Activated CD4-positive, alpha-beta T cell treated with anti-CD3 and anti-CD28 coated beads, Interleukin-2, amount 50 U/mL, for 16 hours (primary cell): ENCODE measurements around the gene FNDC3B.
"Not testable (repeated sequence)": the region's sequence is repeated elsewhere in the genome, so short reads cannot be mapped to it uniquely, and the experiment has no call there.

ENCODE experiments used
- DNase-seq: peaks from one replicate; pipeline ENCODE4 v3.0.0-alpha.2; 2020

FNDC3B gene

DNA sequence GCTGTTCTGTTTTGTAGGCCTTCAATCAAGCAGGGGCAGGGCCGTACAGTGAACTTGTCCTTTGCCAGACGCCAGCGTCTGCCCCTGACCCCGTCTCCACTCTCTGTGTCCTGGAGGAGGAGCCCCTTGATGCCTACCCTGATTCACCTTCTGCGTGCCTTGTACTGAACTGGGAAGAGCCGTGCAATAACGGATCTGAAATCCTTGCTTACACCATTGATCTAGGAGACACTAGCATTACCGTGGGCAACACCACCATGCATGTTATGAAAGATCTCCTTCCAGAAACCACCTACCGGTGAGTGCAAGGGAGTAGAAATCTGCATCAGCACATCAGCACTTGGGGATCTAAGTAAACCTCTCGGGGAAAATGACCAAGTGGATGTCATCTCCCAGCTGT lies 313.4 kb downstream of the FNDC3B start:
- DNase-seq, result no peak

DNA sequence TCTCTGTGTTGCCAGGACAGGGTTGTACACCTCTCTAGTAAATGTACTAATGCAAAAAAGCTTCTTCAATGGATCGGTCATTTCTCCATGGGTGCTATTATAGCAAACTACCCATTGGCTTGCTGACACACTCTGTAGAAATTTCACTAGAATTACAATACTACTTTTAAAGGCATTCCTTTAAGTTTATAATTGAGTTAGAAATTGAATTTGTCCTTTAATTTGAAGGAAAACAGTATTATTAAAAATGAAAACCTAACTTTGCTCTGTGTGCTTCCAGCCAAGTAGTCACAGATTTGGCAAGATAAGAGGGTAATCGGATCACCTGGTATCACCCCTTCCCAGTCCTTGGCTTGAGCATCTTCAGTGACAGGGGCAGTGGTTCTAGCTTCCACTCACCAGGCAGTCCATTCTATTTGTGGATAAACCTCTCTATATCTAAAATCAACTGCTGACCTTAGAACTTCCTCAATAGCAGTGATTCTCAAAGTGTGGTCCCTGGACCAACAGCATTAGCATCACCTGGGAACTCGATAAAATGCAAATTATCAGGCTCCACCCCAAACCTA lies 315.6 kb downstream of the FNDC3B start:
- no peak for DNase-seq

DNA sequence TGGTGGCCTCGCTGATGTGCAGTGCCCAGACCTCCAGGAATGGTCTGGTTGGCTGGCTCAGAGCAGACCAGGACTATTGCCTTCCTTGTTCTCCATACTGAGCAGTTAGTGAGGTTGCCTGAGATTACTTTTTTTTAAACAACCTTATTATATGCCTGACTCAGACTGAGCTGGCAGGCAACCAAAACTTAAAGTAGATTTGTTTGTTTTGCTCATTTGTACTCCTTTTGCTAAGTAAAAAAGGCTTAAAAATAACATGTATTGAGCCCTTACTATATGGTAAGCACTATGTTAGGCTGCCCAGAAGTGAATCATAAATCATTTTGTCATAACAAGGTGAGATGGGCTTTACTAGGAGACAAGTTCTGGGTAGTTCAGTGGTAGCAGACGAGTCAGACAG lies 316.5 kb downstream of the FNDC3B start:
- no peak for DNase-seq

DNA sequence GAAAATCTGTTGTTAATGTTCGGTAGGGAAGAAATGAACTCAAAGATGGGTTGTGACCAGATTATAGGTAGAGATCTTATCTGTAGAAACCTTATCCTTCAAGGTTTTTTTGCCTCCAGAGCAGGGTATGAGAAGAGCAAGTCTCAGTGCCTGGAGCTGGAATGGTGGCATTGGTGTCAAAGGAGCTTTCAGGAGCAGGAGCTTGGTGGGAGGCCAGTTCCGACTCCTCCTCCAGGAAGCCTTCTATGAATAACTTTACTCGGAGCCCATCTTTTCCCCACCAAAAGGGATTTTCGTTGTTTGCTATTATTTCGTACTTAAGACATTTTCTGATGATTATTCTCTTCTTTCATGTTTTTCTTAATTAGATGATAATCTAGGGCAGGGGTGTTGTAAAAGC lies 317.0 kb downstream of the FNDC3B start:
- no peak for DNase-seq

DNA sequence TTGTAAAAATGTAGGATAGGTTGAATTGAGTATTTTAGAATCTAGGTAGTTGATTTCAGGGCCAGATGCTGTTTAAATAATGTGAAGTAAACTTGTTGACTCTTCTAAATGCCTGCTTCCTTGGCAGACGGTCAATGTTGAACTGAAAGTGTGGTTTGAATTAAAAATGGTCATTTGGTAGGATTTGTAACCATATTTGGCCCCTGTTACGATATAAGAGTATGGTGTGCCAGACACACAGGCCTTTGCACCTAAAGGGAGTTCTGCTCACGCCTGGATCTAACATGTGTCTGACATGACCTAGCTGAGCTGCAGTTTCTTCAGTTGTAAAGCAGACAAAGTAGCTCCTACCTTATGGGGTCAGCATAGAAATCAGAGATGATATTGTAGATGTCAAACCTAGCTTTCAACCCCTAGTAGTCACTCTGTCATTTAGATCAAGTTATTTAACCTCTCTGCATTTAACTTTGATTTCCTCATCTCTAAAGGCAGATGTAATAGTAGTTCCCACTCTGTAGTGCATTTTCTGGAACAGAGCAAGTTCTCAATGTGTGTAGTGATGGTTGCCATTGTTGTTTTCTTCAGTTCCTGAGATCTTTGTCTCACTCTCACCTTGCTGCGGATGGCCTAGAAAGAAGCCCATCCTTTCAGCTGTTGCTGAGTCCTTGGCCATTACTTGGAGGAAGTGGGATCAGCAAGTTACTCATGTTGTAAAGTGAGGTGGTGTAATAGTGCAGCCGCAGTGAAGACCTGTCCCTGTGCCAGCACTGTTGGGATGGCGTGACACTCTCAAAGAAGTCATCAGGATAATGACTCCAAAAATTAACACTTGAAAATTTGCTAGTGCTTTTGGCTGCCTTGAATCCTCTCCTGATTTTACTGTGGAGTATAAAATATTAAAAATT lies 318.7 kb downstream of the FNDC3B start:
- no peak for DNase-seq

DNA sequence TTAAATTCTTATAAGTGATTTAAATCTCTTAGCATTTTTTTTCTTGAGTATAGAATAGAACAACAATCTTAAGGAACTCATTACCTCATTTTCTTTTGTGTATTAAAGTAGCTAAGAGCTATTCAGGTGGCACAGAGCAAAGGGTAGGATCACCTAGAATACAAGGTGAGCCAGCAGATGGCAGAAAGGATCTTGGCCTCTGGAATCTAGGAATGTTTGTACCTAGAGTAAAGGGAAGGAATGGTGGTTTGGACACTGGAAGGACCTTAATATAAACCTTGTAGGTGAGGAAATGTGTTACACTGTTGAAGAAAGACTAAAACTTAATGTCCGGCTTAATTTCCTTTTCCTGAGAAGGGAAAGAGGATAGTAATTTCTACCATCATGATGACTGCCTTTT lies 319.9 kb downstream of the FNDC3B start:
- no peak for DNase-seq

DNA sequence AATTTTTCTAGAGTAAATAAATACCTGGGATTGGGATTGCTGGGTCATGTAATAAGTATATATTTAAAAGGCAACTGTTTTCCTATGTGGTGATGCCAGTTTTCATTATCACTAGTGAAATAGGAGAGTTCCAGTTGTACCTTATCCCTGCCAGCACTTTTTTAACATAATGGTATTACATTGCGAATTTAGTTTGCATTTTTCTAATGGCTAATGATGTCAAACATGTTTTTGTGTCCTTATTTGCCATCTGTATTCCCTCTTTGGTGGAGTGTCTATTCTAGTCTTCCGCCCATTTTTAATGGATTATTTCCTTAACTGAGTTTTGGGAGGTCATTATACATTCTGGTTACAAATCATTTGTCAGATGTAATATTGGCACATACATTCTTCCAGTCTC lies 320.6 kb downstream of the FNDC3B start:
- DNase-seq, result no peak

DNA sequence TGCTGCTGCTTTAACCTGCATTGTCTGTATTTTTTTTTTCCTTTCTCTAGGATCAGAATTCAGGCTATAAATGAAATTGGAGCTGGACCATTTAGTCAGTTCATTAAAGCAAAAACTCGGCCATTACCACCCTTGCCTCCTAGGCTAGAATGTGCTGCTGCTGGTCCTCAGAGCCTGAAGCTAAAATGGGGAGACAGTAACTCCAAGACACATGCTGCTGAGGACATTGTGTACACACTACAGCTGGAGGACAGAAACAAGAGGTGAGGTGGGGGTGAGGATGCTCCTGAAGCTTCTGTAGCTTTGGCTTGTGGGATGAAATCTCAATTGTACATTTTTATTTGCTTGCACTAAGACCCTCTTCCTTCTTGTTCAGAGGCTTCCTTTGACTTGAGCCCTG lies 323.2 kb downstream of the FNDC3B start:
- no peak for DNase-seq

DNA sequence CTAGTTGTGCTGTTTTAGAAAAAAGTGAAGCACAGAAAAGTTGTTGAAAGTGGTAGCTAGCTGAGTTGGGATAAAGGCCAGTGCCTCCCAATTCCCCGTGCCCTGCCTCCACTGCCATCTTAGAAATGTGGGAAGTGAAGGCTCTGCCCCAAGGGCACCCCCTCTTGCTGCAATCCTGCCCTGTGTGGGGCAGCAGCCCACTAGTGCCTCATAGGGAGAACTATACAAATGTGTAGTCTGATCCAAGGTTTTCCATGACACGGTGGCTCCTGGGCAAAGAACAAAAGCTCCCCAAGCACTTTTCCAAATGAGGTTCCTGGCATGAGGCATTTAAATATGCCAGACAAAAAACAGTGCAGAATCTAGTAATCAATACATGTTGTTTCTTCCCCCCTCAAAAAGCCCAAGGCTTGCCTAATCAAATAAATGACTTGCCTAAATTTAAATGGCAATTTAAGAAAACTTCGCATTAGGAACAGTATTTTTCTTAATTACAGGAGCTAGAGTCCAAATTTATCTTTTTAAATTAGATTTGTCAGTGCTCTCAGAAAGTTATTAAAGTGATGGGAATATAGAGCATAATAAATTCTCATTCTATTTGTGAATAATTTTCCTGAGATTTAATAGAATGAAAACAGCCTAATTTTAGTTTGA lies 325.1 kb downstream of the FNDC3B start:
- DNase-seq, result no peak

DNA sequence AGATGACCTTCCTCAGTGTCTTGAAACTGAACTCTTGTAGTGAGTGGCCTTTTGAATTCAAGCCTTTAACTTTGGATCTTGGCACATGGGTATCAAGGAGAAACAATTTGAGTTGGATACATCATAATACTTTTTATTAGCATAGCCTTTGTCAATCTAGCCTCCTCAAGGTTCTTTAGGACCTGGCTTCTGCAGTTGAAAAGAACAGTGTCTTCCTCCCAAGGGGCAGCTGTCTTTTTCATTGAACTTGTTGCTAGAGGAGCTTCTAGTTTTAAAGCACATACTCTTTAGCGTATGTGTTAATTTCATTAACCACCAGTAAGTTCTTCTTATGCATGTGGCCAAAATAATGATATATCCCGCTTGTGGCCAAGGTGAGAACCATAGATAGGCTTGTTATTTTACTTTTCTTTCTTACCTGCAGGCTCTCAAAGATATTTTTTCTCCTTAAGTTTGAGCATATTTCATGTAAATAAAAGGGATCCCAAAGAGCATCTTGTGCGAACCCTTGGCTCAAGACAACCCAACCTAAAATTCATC lies 325.7 kb downstream of the FNDC3B start:
- no peak for DNase-seq

DNA sequence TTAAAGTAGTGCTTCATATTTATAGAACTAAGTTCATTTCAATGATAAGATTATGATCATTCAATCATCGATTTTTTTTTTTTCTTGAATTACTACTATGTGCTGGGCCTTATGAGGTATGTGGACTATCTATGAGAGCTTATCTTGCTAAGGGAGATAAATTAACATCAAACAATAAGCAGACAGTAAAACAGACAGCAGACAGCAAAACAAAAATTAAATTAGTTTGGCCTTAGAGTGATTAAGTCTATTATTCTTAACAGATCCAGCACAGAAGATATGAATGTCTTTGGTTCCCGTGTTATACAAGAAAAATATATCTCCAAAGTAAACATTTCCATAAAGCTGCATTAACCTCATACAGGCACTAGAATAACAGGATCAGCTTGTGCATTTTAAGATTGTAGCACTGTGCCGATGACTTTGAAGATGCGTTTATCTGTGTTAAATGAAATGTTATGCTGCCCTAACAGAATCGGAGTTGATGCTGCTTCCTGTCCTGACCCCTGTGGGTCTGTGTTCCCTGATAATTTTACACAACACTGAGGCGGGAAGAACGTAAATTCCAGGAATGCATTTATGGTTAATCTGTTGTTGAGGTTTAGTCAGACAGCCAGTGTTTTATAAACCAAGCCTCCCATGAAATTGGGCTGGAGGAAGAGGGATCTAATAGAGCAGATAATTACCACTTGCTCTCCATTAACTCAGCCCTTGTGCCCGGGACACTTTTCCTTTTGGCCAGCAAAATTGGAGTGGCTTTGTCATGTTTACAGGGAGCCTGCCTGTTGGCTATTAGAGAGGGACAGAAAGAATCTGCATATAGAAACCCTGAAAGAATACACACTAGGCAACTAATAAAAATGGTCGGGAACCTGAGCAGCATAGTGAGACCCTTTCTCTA lies 328.1 kb downstream of the FNDC3B start:
- no peak for DNase-seq

DNA sequence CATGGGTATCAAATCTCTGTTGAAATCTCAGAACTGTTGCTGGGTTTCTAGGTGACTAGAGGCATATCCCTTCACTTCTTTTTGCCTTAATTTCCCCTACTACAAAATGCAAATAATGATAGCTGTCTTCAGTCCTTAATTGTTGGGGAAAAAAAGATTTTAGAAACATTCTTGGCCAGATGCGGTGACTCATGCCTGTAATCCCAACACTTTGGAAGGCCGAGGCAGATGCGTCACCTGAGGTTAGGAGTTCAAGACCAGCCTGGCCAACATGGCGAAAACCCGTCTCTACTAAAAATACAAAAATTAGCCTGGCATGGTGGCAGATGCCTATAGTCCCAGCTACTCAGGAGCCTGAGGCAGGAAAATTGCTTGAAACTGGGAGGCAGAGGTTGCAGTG lies 329.2 kb downstream of the FNDC3B start:
- DNase-seq, result not testable (repeated sequence)

DNA sequence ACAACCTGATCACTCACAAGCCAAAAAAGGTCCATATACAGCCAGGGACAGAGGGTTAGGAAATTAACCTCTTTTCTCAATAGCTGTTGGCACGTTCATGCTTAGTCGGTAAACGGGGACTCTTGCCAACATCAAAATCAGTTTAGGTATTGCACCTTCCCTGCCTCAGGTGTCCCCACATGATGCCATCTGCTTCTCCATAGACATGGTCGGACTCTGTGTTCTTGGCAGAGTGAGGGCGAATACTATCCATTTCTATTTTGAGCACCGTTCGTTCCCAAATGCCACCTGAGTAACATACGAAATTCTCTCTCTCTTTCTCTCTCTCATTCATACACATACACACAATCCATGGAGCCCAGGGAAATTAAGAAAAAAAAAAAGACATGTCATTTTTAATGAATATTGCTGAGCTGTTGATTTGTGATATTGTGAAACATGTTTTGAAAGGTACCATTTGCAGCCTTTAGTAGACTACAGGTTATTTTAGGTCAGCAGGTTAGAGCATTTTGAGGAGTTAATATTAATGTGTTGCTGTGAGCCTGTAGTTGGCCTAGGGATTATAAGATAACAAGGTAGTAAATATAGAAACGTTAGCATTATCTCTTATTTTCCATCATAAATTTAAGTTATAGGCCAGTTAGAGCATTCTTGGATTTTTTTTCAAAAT lies 330.3 kb downstream of the FNDC3B start:
- DNase-seq, result no peak

DNA sequence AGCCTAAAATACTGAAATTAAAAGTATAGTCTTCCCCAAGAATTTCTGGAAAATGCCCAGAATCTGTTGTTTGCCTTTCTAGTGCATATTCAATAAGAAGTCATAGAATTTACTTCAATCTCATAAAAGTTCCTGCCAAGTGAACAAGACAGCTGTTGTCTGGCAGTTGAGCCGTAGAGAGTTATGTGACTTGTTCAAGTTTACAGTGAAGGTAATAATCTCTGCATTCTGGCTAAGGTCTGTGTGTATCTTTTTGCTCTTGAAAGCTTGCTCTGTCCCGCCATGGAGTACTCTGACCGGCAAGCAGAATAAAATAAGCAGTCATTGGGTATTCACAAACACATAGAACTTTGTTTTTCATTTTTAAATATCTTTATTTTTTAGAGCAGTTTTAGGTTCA lies 331.0 kb downstream of the FNDC3B start:
- DNase-seq, result no peak

DNA sequence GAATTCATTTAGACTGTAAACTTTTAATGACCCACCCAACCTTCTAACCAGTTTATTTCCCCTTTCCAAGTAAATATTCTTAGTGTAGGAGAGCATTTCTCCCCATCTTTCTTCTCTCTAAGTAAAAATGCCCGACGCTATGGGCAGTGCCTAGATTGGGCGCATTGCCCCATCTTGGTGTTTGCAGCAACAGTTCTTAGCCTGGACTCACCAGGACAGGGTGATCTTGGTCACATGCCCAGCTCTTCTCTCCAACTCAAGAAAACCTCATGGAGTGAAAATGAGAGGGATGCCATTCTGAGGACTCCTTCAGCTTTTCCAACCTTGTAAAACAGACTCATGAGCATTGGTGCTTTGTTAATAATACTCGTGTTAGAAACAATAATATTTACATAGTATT lies 332.2 kb downstream of the FNDC3B start:
- DNase-seq, result no peak

DNA sequence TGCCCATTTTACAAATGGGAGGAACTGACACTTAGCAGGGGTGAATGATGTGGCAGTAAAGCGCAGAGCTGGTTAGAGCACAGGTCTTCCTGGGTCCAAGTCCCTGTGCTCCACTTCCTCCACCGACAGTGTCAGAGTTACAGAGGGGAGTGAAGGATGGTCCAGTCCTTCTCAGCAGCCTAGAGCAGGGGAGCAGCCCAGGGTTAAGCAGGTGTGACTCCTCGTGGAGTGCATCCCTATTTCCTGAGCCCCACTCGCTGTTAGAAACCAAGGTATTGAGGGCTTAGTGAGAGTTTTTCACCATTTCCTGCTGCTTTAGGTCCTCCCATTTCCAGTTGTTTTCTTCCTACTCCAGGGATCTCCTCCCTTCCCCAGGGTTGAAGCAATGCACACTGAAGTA lies 333.5 kb downstream of the FNDC3B start:
- DNase-seq, result no peak

DNA sequence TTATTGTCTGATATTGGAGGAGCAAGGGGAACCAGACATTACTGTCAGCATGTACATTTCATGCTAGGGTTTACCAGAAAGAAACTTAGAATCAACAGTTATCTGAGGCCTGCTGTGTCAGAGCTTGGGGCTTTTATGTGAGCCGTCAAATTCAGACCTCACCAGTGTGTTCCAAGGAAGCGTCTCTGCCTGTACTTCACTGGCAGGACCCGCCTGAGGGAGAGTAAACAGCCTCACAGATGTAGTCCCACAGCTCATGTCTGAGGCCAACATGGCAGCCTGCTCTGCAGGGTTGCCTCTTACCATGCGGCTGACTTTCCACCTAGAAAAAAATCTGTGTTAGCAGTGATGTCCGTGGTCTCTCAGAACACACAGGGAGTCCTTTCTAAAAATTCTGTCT lies 334.5 kb downstream of the FNDC3B start:
- DNase-seq, result no peak

DNA sequence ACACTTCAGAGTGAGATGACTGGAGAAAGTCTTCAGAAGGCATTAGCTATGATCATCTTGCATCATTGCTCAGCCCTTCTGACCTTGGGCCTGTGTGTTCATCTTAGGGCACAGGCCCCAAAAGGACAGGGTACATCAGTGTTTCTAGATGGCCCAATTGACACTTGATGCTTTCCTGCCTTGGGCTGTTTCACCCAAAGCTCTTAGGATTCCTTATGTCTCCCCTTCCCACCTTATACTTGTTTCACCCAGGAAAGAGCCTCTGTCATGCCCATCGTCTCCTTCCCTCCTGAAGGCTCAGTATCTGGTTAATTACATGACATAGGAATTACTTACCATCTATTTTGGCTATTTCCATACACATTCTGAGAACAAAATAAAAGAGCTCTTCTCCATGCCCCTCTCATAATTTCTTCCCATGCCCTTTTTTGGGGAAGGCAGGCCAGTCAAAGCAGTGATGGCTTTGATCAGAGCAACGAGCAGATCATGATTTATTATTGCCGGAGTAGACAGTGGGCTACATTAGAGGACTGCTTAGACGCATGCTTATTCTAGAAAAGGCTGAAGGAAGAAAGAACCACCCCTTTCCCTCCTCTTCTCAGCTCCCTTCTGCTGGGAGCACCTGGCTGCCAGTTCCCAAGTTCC lies 335.9 kb downstream of the FNDC3B start:
- no peak for DNase-seq

DNA sequence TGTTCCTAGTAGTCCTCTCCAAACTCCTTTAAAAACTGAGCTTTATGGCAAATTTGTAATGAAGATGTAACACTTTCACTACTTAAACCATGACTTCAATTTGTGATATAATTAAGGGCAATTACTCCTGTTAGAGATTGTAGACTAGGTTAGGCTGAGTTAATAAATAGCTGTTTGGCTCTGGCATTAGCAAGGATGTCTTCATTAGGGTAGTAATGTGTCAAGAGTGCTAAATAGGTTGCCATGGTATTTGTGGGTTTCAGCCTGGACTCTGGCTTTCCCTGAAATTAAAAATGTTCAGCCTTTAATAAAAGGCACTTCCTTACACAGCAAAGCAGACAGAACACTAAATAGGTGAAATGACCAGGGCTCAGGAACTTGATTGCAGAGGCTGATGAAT lies 337.0 kb downstream of the FNDC3B start:
- no peak for DNase-seq

DNA sequence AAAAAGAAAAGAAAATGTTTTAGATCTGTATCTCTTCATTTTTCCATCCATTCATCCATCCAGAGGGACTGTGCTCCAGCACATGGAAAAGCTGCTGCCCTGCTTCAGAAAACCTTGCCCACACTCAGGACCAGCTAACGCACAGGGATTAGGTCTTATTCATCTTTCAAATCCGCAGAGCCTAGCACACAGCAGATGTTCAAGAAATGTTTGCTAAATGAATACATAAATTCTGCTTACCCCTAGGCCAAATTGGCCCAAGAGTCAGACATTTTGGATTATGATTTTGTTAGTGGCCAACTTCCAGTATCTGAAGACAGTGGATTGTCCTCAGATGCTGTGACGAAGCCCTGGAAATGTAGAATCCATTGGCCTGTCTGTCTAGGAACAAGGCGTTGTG lies 337.5 kb downstream of the FNDC3B start:
- no peak for DNase-seq

DNA sequence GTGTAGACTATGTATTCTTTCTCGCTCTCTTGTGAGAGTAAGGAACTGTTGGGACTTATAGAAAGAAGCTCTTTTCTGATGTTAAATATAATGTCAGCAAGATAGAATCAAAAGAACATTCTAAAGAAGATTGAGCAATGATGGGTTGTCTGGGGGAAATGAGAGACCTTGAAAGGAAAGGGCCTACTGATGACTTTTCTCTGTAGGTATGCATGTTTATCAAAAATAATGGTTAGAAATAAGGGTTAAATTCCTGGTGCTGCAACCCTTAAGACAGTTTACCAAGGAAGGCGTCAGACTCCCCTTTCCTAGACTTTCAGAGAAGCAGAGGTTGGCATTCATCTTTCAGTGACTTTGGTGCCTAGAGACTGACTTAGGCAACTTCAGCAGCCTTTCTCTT lies 339.1 kb downstream of the FNDC3B start:
- no peak for DNase-seq

DNA sequence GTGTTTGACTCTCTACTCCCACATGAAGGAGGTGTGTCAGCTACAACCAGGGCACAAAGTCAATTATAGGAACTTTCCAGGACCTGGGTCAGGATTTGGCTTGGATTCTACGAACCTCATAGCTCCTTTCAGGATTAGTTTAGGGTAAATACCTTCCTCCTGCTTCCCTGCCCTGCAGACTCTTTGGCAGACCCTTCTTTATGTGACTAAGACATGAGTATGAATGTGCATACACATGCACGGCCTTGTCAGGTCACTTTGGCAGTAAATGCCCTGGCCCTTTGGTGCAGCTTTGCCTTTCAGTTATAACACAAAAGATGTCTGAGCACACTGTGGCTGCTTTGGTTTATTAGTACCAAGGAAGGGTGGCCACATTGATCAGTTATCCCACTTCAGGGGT lies 340.0 kb downstream of the FNDC3B start:
- no peak for DNase-seq
